OCI-LY3 (cell line): Measurements from ENCODE around the gene MEF2B.

ENCODE experiments used
- H2AFZ ChIP-seq: fragments of 200-600, 300-600 bp; shearing (Covaris generic); 2 replicates; pipeline ENCODE4 v1.6.0; 2014; ENCODE audit warnings: antibody characterized with exemption, low read depth, low read length
- H3K27ac ChIP-seq: fragments of 200-600, 300-600 bp; sonication (generic); 2 replicates; pipeline ENCODE4 v1.5.1; 2014; ENCODE audit warnings: mild to moderate bottlenecking, low read length, moderate library complexity, mixed read lengths
- H3K27me3 ChIP-seq: fragments of 200-600, 300-600 bp; sonication (generic); 2 replicates; pipeline ENCODE4 v1.6.1; 2014; ENCODE audit warnings: low read depth, low read length, mixed read lengths
- H3K36me3 ChIP-seq: fragments of 200-600, 300-600 bp; sonication (generic); replicated peaks from 2 replicates; pipeline ENCODE3; 2014; ENCODE audit warnings: low read depth, low read length, mixed read lengths
- H3K4me1 ChIP-seq: fragments of 300-600, 200-600 bp; sonication (generic); 2 replicates; pipeline ENCODE4 v1.6.1; 2014; ENCODE audit warnings: low read length, mixed read lengths
- H3K4me2 ChIP-seq: fragments of 200-600, 300-600 bp; sonication (generic); 2 replicates; pipeline ENCODE4 v1.6.1; 2014; ENCODE audit warnings: low read length, mixed read lengths
- H3K4me3 ChIP-seq: fragments of 300-600, 200-600 bp; sonication (generic); 2 replicates; pipeline ENCODE4 v1.5.1; 2014; ENCODE audit warnings: antibody characterized with exemption, mild to moderate bottlenecking, low read length, moderate library complexity
- H3K79me2 ChIP-seq: fragments of 300-600, 200-600 bp; shearing (Covaris generic); 2 replicates; pipeline ENCODE4 v1.6.1; 2014; ENCODE audit warnings: mild to moderate bottlenecking, low read length, mixed read lengths
- H3K9ac ChIP-seq: fragments of 300-600, 200-600 bp; shearing (Covaris generic); 2 replicates; pipeline ENCODE4 v1.6.0; 2014; ENCODE audit warnings: mild to moderate bottlenecking, low read length, moderate library complexity
- H3K9me3 ChIP-seq: fragments of 200-600, 300-600 bp; shearing (Covaris generic); 2 replicates; pipeline ENCODE4 v1.6.1; 2014; ENCODE audit warnings: low read length, mixed read lengths; ENCODE audit not compliant: insufficient read depth
- H4K20me1 ChIP-seq: fragments of 200-600, 300-600 bp; sonication (generic); 2 replicates; pipeline ENCODE4 v1.6.1; 2016; ENCODE audit warnings: low read length, mixed read lengths; ENCODE audit not compliant: insufficient read depth
- CTCF ChIP-seq: fragments of 200-600, 300-600 bp; sonication (generic); IDR thresholded peaks from 2 replicates; pipeline ENCODE4 v1.5.1; 2014; ENCODE audit warnings: antibody characterized with exemption, low read length, low read depth
- EZH2phosphoT487 ChIP-seq: fragments of 200-600 bp; shearing (Covaris generic); IDR thresholded peaks from 2 replicates; pipeline ENCODE4 v1.6.1; 2018; ENCODE audit warnings: antibody characterized with exemption, mixed run types, low read depth

MEF2B gene

GRCh38 chr19:19170053-19170872 lies at the start of gene MEF2B:
MEF2B (minus strand) TSS chr19:19170263; CDS start chr19:19150735, 19,528 bp downstream.
- H3K27ac ChIP-seq, result no peak within 1 kb of the TSS
- peak within 1 kb of the TSS; percentile 79 for H3K9ac ChIP-seq
- H3K79me2 ChIP-seq, result no peaks in the 10 kb centered on the region; the same call in 1 of the 2 replicates

GRCh38 chr19:19218911-19219310 lies 48.8 kb upstream of the MEF2B start:
- TF ChIP-seq CTCF (no peak), EZH2phosphoT487 (no peak)
- no peak overlapping the region for H3K4me3 ChIP-seq
- no peaks in the 10 kb centered on the region for H3K36me3 ChIP-seq
- no peak overlapping the region for H3K27ac ChIP-seq
- no peak overlapping the region for H2AFZ ChIP-seq
- H3K27me3 ChIP-seq, result peaks cover 15% of the 10 kb centered on the region; the same call in 1 of the 2 replicates
- H3K9me3 ChIP-seq, result no peaks in the 10 kb centered on the region
- H3K4me1 ChIP-seq, result peaks cover 2% of the 10 kb centered on the region; the same call in 1 of the 2 replicates
- H3K79me2 ChIP-seq, result no peaks in the 10 kb centered on the region
- peaks cover 3% of the 10 kb centered on the region; the same call in 1 of the 2 replicates for H4K20me1 ChIP-seq
- H3K9ac ChIP-seq, result no peak overlapping the region
- no peak overlapping the region for H3K4me2 ChIP-seq

More at GRCh38 chr19:19170053-19170872, at the start of gene MEF2B:
- no peaks in the 10 kb centered on the region for H3K9me3 ChIP-seq
- H2AFZ ChIP-seq, result no peak within 1 kb of the TSS
- H4K20me1 ChIP-seq, result peaks cover 3% of the 10 kb centered on the region; the same call in 1 of the 2 replicates
- TF ChIP-seq EZH2phosphoT487 (no peak), CTCF (no peak)
- no peaks in the 10 kb centered on the region for H3K36me3 ChIP-seq
- peaks cover 51% of the 10 kb centered on the region for H3K4me1 ChIP-seq
- H3K4me2 ChIP-seq, result peak within 1 kb of the TSS; percentile 82
- peak within 1 kb of the TSS; percentile 86 for H3K4me3 ChIP-seq
- H3K27me3 ChIP-seq, result no peaks in the 10 kb centered on the region

GRCh38 chr19:19217099-19217498 lies 47.0 kb upstream of the MEF2B start:
- no peak overlapping the region for H3K4me2 ChIP-seq

More at GRCh38 chr19:19217099-19217498, 47.0 kb upstream of the MEF2B start:
- Histone ChIP-seq H3K36me3 (no peaks in the 10 kb centered on the region), H3K9me3 (no peaks in the 10 kb centered on the region), H3K27me3 (peaks cover 20% of the 10 kb centered on the region), H3K27ac (no peak overlapping the region), H3K4me3 (no peak overlapping the region), H2AFZ (no peak overlapping the region), H3K4me1 (peaks cover 5% of the 10 kb centered on the region; the same call in 1 of the 2 replicates), H3K79me2 (no peaks in the 10 kb centered on the region), H4K20me1 (peaks cover 3% of the 10 kb centered on the region; the same call in 1 of the 2 replicates), H3K9ac (no peak overlapping the region)
- TF ChIP-seq EZH2phosphoT487, result no peak
- TF ChIP-seq CTCF, result no peak
